GM18870 (cell line): ENCODE data around the gene KRT6A.
"Not testable (repeated sequence)": the region's sequence is repeated elsewhere in the genome, so short reads cannot be mapped to it uniquely, and the experiment has no call there.

Experiments
- ATAC-seq: cut with Tn5 transposase; IDR thresholded peaks from one replicate; pipeline ENCODE4 v1.9.1; 2021; ENCODE audit warnings: moderate library complexity; ENCODE audit not compliant: unreplicated experiment

Gene KRT6A

DNA sequence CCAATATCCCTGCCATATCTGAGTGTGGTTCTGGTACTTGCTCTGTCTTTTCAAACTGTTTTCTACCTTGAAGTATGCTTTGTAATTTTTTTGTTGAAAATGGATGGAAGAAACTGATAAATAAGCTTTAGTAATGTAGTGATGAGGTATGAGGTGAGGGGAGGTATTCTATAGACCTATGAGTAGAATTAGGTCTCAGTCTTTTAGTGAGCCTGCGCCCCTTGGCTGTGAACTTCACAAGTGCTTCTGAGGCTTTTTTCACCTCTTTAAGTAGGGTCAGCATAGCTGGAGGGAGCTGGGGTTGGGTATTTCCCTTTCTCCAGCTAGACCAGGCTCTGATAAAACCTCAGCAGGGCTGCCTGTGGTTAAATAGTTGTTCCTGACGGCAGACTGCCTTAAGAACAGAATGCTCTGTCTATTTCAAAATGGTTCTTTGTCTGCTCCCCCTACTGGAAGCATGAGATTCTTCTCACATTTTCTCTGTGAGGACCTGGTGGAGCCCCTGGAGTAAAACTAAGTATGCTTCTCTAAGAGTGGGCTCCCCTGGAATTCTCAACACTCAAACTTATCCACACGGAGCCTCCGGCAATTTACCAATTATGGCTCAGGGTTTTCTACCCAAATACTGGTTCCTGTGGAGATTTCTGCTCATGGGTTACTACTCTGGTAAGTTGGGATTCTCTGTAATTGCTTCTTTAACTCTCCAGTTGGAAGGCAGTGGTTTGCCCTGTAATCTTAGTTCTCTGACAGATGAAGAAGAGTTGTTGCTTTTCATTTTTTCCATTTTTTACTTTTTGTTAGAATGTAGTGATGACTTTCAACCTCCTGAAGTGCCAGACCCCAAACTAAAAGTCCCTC, 14.0 kb upstream of the KRT6A start:
- no peak for ATAC-seq

DNA sequence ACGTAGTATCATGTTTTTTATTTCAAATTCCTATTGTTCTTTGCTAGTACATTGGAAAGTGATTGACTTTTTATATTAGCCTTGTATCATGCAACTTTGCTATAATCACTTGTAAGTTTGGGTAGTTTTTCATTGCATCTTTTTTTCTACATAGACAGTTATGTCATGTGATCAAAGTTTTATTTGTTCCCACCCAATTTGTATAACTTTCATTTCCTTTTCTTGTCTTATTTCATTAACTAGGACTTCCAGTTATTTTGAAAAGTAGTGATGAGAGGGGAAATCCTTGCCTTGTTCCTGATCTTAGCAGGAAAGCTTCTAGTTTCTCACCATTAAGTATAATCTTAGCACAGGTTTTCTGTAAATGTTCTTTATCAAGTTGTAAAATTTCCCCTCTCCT, 9.8 kb upstream of the KRT6A start:
- ATAC-seq: no peak

DNA sequence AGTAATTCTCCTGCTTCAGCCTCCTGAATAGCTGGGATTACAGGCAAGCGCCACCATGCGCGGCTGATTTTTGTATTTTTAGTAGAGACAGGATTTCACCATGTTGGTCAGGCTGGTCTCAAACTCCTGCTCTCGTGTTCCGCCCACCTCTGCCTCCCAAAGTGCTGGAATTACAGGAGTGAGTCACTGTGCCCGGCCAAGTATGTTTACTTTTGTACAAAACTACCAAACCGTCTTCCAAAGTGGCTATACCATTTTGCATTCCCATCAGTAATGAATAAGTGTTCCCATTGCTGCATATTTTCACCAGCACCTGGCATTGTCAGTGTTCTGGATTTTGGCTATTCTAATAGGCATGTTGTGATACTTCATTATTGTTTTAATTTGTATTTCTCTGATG, 8.4 kb upstream of the KRT6A start:
- no peak for ATAC-seq

DNA sequence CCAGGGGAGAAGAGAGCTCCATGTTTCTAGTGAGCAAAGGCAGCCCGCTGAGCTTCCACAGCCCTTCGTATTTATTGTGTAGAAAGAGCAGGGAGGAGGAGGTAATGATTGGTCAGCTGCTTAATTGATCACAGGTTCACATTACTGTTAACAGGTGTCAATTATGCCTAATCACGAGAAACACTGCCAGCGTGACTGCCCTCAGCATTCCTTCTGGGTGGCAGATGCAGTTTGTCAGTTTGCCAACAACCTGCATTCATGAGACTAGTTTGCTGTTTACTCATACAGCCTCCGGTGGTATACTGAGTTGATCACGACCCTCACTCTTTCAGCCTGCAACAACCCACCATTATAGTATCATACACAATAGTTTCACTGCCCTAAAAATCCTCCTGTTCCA, 7.5 kb upstream of the KRT6A start:
- ATAC-seq: not testable (repeated sequence)

DNA sequence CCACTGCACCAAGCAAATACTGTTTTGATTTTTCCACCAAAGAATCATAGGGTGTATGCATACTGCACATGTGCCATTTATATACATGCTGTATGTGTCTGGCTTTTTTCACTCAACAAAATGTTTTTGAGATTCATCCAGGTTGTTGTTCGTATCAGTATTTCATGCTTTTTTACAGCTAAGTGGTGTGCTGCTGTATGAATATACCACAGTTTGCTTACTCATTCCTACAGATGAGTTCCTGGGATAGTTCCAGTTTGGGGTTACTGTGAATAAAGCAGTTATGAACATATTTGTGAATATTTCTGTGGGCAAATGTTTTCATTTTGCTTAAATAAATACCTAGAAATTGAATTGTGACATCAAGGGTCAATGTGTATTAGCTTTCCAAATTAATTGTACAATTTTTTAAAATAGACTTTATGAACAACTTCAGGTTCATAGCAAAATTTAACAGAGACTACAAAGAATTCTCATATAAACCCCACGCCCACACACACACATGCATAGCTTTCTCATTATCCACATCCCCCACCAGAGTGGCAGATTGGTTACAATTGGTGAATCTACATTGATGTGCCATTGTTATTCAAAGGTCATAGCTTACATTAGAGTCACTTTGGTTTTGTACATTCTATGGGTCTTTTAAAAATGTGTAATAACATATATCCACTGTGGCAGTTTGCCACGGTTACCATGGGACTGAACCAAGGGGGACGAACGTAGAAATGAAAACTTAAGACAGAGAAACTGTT, 6.9 kb upstream of the KRT6A start:
- ATAC-seq: no peak

DNA sequence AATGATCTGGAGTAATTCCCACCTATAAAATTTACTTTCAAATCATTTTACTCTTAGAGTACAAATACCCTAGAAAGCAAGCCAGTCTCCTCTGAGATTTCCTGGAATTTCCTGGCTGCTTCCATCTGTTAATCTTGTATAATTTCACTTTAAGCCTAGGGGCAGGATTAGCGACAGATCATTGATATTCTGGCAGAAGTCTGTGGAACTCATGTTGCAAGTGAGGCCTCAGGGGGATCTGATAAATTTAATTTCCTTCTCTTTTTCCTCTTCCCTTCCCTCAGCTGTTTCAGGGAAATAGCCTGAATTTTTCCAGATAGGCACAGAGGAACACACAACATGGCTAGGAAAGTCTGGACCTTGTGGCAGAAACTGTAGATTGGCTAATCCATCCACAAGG, 5.9 kb upstream of the KRT6A start:
- no peak for ATAC-seq

DNA sequence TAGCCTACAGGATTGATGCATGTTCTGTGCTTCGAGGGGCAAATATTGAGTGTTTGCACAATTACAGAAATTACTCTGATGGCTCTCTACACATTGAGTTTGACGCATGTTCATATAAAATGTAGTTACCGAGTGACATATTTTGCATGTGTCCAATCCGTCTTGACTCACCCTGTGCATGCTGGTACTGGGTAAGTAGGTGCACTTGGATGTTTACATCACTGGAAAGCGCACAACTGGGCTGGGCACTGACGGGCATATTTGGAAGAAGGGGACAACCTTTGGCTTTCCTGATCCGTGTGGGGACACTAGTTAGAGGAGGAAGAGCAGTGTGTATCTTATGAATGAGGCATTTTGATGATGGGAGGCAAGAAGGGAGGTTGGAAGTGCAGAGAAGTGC, 4.9 kb upstream of the KRT6A start:
- no peak for ATAC-seq

DNA sequence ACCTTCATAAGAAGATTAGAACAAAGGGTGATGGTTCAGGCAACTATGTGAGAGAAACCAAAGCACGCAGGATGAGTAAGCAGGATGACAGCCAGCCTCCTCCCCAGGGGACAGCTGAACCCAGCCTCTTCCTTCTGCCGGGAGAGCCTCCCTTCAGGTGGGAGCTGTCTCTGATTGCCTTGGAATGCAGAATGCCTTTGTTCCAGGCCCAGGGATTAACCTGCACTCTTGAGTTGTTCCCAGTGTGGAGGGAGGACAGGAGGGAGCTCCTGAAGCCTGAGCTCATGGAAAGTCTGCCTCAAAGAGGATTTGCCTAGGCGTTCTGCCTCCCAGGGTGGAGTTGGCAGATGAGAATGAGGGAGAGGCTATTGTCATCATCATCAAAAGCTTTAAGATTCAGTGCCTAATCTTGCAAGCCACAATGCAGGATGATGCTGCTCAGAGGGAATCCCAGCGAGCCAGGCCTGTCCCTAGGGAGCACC, 3.6 kb upstream of the KRT6A start:
- no peak for ATAC-seq

DNA sequence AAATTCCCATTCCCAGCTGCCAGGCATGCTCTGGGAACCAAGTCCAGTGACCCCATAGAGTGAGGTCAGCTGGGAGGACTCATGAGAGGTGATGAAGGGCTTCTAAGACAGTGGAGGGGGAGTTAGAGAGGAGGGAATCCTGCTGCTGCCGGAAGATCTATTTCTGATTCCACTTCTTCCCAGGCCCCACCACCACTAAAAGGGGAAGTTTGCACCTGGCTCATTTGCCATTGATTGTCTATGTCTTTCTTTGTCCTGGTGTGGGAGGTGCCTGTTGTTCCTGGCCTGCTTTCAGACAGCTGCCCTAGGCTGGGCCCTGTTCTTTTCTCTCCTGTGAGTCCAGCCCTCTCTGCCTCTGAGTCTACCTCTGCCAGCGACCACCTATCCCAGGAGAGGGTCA, 3.0 kb upstream of the KRT6A start:
- ATAC-seq: no peak

DNA sequence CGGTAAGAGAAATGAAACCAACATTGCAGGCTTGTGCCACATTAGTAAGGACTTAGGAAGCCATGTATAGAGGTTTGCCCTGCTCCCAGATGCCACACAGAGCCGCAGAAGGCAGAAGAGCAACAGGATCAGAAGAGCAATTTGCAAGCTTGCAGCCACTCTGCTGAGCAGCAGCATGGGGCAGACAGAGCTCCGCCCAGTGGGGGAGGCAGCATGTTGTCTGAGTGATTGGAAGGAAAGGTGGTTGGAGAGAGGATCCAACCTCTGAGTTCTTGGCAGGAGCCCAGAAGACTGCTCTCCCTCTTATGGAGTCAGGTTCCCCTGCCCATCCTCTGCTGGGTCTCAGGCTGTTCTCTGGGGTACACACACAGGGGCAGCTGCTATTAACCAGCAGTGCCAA, 2.3 kb upstream of the KRT6A start:
- ATAC-seq: no peak

DNA sequence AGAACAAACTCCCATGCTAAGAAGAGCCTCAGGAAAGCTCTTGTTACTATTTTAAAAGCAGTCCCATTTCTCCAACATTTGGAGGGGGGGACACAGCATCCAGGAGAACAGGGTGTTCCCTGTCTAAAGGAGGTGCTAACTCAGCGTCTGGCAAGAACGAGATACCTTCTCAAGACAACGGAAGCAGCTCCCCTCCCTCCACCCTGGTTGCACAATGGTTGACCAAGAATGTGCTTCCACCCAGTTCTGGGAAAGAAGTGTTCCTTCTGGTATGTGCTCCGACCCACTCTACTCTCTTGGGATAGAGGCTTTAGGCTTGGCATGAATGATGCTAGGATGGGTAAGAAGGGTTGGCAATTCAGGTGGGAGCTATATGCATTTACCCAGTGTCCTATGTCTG, 1.5 kb upstream of the KRT6A start:
- no peak for ATAC-seq

DNA sequence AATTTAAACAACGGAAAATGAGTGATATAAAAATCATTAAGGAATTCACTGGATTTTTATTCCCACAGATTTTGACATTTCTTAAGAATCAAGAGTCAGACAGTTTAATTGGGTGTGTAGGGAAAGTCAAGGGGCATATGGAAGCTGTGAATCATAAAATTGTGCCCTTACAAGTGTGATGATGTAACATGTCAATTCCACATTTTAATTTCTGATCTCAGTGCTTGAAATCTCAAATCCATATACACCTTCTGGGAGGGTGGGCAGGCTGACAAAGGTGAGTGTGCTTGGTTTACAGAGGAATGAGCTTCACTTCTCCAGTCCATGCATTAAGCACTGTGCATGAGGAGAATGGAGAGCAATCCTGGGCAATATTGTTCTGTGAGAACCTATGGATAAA, 1.0 kb upstream of the KRT6A start:
- ATAC-seq: no peak

DNA sequence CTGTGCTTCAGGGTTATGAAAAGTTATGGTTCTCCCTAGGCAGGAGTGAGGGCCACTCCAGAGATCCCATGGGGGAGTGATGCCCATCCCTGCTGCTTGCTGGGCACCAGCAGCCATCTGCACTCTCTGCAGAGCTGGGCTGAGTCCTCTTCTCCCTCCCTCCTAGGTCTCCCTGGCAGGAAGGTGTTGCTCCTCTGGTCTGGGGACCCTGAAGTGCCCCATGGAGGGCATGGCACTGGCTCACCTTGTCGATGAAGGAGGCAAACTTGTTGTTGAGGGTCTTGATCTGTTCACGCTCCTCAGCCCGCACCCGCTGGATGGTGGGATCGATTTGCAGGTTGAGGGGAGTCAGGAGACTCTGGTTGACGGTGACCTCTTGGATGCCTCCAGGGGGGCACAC, 652 bp downstream of the KRT6A start:
- not testable (repeated sequence) for ATAC-seq

DNA sequence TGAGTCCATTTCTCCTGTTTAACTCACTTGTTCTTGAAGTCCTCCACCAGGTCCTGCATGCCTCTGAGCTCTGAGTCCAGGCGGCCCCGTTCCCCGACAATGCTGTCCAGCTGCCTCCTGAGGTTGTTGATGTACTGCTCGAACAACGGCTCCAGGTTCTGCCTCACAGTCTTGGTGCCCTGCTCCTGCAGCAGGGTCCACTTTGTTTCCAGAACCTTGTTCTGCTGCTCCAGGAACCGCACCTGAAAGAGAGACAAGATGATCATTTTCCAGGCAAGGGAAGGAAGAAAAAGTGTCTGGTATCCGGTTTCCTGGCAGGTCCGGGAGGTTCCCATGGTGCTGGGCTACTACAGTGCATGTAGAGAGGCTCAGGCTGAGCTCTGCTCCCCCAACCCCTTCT, 1.6 kb downstream of the KRT6A start:
- ATAC-seq: not testable (repeated sequence)

DNA sequence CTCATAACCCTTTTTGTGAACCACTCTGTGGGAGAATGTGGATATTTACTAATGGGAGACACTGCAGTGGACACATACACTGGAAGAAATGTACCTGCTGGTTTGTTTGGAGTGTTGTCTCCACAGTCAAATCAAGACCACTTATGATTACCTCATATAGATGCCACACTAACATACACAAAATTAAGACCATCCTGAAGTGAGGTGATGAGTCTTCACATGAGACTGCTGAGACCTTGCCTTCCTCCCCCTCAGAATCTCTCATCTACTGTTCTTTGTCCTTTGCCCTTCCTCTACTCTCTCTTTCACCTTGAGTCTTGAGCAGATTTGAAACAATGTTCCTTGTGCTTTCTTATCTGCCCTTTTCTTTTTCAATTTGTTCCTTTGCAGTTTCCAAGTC, 4.3 kb downstream of the KRT6A start:
- no peak for ATAC-seq

DNA sequence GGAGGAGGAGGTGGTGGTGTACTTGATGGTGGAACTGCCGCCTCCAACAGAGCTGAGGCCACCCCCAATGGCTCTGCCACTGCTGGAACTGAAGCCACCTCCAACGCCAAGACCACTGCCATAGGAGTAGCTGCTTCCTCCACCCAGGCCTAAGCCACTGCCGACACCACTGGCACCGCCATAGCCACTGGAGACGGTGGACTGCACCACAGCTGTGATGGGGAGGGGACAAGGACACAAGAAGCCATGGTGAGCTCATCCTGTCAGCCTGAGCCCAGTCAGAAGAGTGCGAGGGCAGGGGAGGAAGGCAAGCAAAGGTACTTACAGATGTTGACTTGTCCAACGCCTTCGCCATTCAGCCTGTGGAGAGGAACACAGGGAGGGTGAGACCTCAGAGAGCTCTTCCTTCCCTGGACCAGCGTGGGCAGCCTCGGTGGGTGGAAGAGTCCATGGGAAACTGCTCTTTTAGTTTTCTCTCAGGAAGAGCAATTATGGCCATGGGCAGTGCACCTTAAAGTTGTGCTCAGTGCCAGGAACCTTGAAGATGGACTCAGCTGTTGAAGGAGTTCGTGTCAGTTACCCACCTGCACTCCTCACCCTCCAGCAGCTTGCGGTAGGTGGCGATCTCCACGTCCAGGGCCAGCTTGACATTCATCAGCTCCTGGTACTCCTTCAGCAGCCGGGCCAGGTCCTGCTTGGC, 5.2 kb downstream of the KRT6A start:
- not testable (repeated sequence) for ATAC-seq

DNA sequence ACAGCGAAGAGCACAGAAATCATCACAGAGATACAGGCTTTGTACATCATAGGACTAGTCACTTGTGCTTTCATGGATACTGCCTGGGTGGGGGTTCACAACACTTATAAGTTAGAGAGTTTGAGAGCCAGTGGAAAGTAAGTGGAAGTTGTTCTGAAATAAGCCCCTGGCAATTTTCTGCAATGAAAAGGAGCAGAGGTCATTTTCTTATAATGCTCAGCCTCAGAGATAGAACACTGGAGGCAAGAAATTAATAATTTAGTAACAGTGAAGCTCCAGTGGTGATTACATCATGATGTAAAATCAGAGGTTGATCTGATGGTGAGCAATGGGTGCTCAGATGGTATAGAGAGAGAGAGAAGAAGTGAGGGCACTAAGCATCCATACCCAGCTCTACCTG, 5.8 kb downstream of the KRT6A start:
- ATAC-seq: no peak

DNA sequence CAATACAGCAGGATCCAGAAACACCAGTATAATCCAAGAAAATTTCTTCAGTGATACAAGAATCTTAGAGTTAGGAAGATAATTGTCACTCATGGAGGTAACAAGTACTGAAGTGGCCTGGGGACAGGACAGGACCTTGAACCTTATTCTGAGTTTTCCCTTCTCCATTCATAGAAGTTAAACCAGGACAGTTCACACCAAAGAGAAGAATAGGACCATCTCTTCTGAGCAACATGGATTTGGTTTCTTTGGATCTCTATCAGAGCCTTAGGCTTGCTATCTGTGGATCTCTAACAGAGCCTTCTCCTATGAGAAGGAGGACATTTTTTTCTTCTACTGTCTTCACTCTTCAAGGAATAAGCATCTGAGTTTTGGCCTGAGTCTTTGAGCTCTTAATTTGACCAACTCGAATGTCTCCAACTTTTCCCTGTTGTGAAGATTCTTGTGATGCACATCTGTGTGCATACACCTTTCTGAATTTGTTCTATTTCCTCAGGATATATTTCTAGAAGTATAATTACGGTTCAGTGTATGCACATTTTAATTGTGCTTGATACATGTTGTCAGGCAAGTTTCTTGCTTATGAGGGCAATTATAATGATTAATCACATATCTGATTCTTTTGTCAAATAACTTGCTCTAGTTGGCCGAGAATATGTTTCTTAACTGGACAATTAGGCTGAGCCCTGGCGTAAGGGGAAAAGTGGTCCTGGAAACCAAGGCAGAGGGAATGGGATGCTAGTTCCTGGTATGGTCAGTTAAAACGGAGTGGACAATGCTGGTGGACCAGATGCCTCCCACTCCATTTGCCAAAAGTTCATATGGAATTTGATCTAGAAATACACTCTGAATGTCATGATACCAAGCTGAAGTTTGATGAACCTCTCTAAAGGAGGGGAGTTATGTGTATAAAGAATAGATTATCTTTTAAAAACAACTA, 6.6 kb downstream of the KRT6A start:
- no peak for ATAC-seq

DNA sequence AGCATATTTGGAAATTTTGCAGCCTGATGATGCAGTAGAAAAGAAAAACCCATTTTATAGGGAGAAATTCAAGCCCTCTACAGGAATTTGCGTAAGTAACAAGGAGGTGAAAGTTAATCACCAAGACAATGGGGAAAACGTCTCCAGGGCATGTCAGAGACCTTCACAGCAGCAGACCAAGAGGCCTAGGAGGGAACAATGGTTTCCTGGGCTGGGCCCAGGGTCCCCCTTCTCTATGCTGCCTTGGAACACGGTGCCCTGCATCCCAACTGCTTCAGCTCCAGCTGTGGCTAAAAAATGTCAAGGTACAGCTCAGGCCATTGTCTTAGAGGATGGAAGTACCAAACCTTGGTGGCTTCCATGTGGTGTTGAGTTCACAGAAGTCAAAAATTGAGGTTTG, 13.0 kb downstream of the KRT6A start:
- ATAC-seq: no peak

DNA sequence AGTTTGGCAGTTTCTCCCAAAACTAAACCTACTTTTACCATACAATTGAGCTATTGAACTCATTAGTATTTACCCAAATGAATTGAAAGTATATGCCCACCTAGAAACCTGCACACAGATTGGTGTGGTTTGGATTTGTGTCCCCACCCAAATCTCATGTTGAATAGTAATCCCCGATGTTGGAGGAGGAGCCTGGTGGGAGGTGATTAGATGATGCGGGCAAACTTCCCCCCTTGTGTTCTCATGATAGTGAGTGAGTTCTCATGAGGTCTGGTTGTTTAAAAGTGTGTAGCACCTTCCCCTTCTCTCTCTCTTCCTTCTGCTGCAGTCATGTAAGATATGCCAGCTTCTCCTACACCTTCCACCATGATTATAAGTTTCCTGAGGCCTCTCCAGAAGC, 15.4 kb downstream of the KRT6A start:
- ATAC-seq: no peak

DNA sequence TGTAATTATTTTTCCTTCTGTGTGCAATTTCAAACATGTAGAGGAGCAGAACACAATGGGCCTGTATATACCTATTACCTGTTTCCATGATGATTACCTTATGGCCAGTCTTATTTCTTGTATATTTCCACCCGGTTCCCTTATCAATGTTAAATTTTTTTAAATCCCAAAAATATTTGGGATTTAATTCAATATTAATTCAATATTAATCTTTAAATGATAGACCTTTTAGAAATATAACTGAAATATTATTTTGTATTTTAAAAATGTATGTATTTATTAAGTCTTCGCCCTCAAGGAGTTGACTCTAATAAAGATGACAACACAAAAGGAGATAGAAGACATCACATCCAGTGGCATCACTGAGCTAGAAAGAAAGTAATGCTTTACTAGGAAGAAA, 18.8 kb downstream of the KRT6A start:
- ATAC-seq: no peak
